ENCODE results near the gene LRG1.
"Not testable (repeated sequence)": the region's sequence is repeated elsewhere in the genome, so short reads cannot be mapped to it uniquely, and the experiment has no call there.

Gene LRG1

GRCh38 chr19:4548238-4548584, 8.4 kb upstream of the LRG1 start:
- Histone ChIP-seq H3K27ac (ENCODE audit: low read depth, low read length, severe bottlenecking) (no peak overlapping the region), H3K9me3 (ENCODE audit: control insufficient read depth, low read length) (no peaks in the 10 kb centered on the region), H3K4me1 (ENCODE audit: control insufficient read depth, insufficient read depth, low read length, poor library complexity, severe bottlenecking) (no peaks in the 10 kb centered on the region), H3K4me3 (ENCODE audit: extremely low read depth, insufficient read depth, low read length, poor library complexity, severe bottlenecking) (no peak overlapping the region), H3K36me3 (ENCODE audit: control insufficient read depth, insufficient read depth, low read length) (no peaks in the 10 kb centered on the region)
- WGBS, 2 experiments (ENCODE audit: insufficient coverage in 2 of 2) = 96 to 97% methylated on average over 12 to 13 of the region's 14 CpGs

- H3K27ac ChIP-seq (ENCODE audit: low read depth, low read length, severe bottlenecking) = no peak overlapping the region
- WGBS, 2 experiments (ENCODE audit: insufficient coverage in 2 of 2) = 93 to 96% methylated on average over 29 to 30 of the region's 32 CpGs
- no peaks in the 10 kb centered on the region for H3K9me3 ChIP-seq (ENCODE audit: control insufficient read depth, low read length)
- no peaks in the 10 kb centered on the region for H3K36me3 ChIP-seq (ENCODE audit: control insufficient read depth, insufficient read depth, low read length)
- no peak overlapping the region for H3K4me3 ChIP-seq (ENCODE audit: extremely low read depth, insufficient read depth, low read length, poor library complexity, severe bottlenecking)
- no peaks in the 10 kb centered on the region for H3K4me1 ChIP-seq (ENCODE audit: control insufficient read depth, insufficient read depth, low read length, poor library complexity, severe bottlenecking)
These were observed 7.7 kb upstream of the LRG1 start for GRCh38 chr19:4547303-4548237.

GRCh38 chr19:4543842-4544647, 4.2 kb upstream of the LRG1 start:
- Histone ChIP-seq H3K9me3 (ENCODE audit: control insufficient read depth, low read length) (peaks cover 5% of the 10 kb centered on the region), H3K27ac (ENCODE audit: low read depth, low read length, severe bottlenecking) (no peak overlapping the region), H3K4me1 (ENCODE audit: control insufficient read depth, insufficient read depth, low read length, poor library complexity, severe bottlenecking) (no peaks in the 10 kb centered on the region), H3K36me3 (ENCODE audit: control insufficient read depth, insufficient read depth, low read length) (no peaks in the 10 kb centered on the region), H3K4me3 (ENCODE audit: extremely low read depth, insufficient read depth, low read length, poor library complexity, severe bottlenecking) (no peak overlapping the region)
- 97 to 98% methylated on average over 45 to 79 of the region's 87 CpGs for WGBS, 2 experiments (ENCODE audit: insufficient coverage in 2 of 2)

- Histone ChIP-seq H3K27ac (ENCODE audit: low read depth, low read length, severe bottlenecking) (no peak overlapping the region), H3K9me3 (ENCODE audit: control insufficient read depth, low read length) (peaks cover 5% of the 10 kb centered on the region), H3K4me3 (ENCODE audit: extremely low read depth, insufficient read depth, low read length, poor library complexity, severe bottlenecking) (no peak overlapping the region), H3K4me1 (ENCODE audit: control insufficient read depth, insufficient read depth, low read length, poor library complexity, severe bottlenecking) (no peaks in the 10 kb centered on the region), H3K36me3 (ENCODE audit: control insufficient read depth, insufficient read depth, low read length) (no peaks in the 10 kb centered on the region)
- WGBS, 2 experiments (ENCODE audit: insufficient coverage in 2 of 2) = 97% methylated on average over 41 to 59 of the region's 77 CpGs
These were observed 3.3 kb upstream of the LRG1 start for GRCh38 chr19:4542896-4543841.

- not testable (repeated sequence) for H3K36me3 ChIP-seq (ENCODE audit: control insufficient read depth, insufficient read depth, low read length); H3K9me3 ChIP-seq (ENCODE audit: control insufficient read depth, low read length); H3K27ac ChIP-seq (ENCODE audit: low read depth, low read length, severe bottlenecking); H3K4me3 ChIP-seq (ENCODE audit: extremely low read depth, insufficient read depth, low read length, poor library complexity, severe bottlenecking); H3K4me1 ChIP-seq (ENCODE audit: control insufficient read depth, insufficient read depth, low read length, poor library complexity, severe bottlenecking)
- 96 to 100% methylated on average over 9 to 12 of the region's 12 CpGs for WGBS, 2 experiments (ENCODE audit: insufficient coverage in 2 of 2)
These were observed 1.9 kb upstream of the LRG1 start for GRCh38 chr19:4541806-4542145.

- Histone ChIP-seq H3K36me3 (ENCODE audit: control insufficient read depth, insufficient read depth, low read length) (no peaks in the 10 kb centered on the region), H3K9me3 (ENCODE audit: control insufficient read depth, low read length) (peaks cover 5% of the 10 kb centered on the region), H3K4me3 (ENCODE audit: extremely low read depth, insufficient read depth, low read length, poor library complexity, severe bottlenecking) (no peak overlapping the region), H3K27ac (ENCODE audit: low read depth, low read length, severe bottlenecking) (no peak overlapping the region), H3K4me1 (ENCODE audit: control insufficient read depth, insufficient read depth, low read length, poor library complexity, severe bottlenecking) (no peaks in the 10 kb centered on the region)
- 91 to 93% methylated on average over 8 to 11 of the region's 12 CpGs for WGBS, 2 experiments (ENCODE audit: insufficient coverage in 2 of 2)
These were observed 1.4 kb upstream of the LRG1 start for GRCh38 chr19:4541114-4541805.

GRCh38 chr19:4539169-4539692, 605 bp downstream of the LRG1 start:
- no peaks in the 10 kb centered on the region for H3K36me3 ChIP-seq (ENCODE audit: control insufficient read depth, insufficient read depth, low read length)
- H3K9me3 ChIP-seq (ENCODE audit: control insufficient read depth, low read length) = peaks cover 5% of the 10 kb centered on the region
- no peaks in the 10 kb centered on the region for H3K4me1 ChIP-seq (ENCODE audit: control insufficient read depth, insufficient read depth, low read length, poor library complexity, severe bottlenecking)
- WGBS, 2 experiments (ENCODE audit: insufficient coverage in 2 of 2) = 85 to 88% methylated on average over 2 to 3 of the region's 3 CpGs
- no peak overlapping the region for H3K27ac ChIP-seq (ENCODE audit: low read depth, low read length, severe bottlenecking)
- no peak overlapping the region for H3K4me3 ChIP-seq (ENCODE audit: extremely low read depth, insufficient read depth, low read length, poor library complexity, severe bottlenecking)

GRCh38 chr19:4538601-4538954, 1.3 kb downstream of the LRG1 start:
- H3K4me3 ChIP-seq (ENCODE audit: extremely low read depth, insufficient read depth, low read length, poor library complexity, severe bottlenecking) = no peak overlapping the region
- H3K27ac ChIP-seq (ENCODE audit: low read depth, low read length, severe bottlenecking) = no peak overlapping the region
- H3K4me1 ChIP-seq (ENCODE audit: control insufficient read depth, insufficient read depth, low read length, poor library complexity, severe bottlenecking) = no peaks in the 10 kb centered on the region
- 99% methylated on average over 11 to 13 of the region's 13 CpGs for WGBS, 2 experiments (ENCODE audit: insufficient coverage in 2 of 2)
- H3K36me3 ChIP-seq (ENCODE audit: control insufficient read depth, insufficient read depth, low read length) = no peaks in the 10 kb centered on the region
- H3K9me3 ChIP-seq (ENCODE audit: control insufficient read depth, low read length) = peaks cover 5% of the 10 kb centered on the region

GRCh38 chr19:4537953-4538600, 1.8 kb downstream of the LRG1 start:
- WGBS, 2 experiments (ENCODE audit: insufficient coverage in 2 of 2) = 83 to 88% methylated on average over 25 to 27 of the region's 27 CpGs
- Histone ChIP-seq H3K27ac (ENCODE audit: low read depth, low read length, severe bottlenecking) (no peak overlapping the region), H3K9me3 (ENCODE audit: control insufficient read depth, low read length) (peaks cover 5% of the 10 kb centered on the region), H3K4me1 (ENCODE audit: control insufficient read depth, insufficient read depth, low read length, poor library complexity, severe bottlenecking) (no peaks in the 10 kb centered on the region), H3K36me3 (ENCODE audit: control insufficient read depth, insufficient read depth, low read length) (no peaks in the 10 kb centered on the region), H3K4me3 (ENCODE audit: extremely low read depth, insufficient read depth, low read length, poor library complexity, severe bottlenecking) (no peak overlapping the region)
